ENCODE measurements around the gene FRS3.

- TF ChIP-seq POLR2AphosphoS5 (IDR thresholded peaks at IDR 0.05) (no peak), CTCF (IDR thresholded peaks at IDR 0.05) (no peak)
These were observed 10.3 kb upstream of the FRS3 start for GRCh38 chr6:41790045-41790444.
